Neural crest cell (in vitro differentiated cells): ENCODE results near the gene FBLN1. TPM values are rescaled to one million over a fixed set of nuclear protein-coding genes. Genes with fewer than 3 reads are reported as not detected.
"Not testable (repeated sequence)": the region's sequence is repeated elsewhere in the genome, so short reads cannot be mapped to it uniquely, and the experiment has no call there.

Experiments
- DNase-seq: peaks from one replicate; pipeline ENCODE4 v3.0.0; 2021; ENCODE audit warnings: low read depth, mixed read lengths, low spot score
- H3K27ac Mint-ChIP-seq: one replicate; pipeline ENCODE4 v1.8.0; 2021; ENCODE audit warnings: mild to moderate bottlenecking, mixed read lengths; ENCODE audit not compliant: unreplicated experiment
- H3K27me3 Mint-ChIP-seq: 2 replicates; pipeline ENCODE4 v1.8.0; 2021; ENCODE audit warnings: low read depth, mild to moderate bottlenecking, mixed read lengths
- H3K36me3 Mint-ChIP-seq: 2 replicates; pipeline ENCODE4 v1.8.0; 2021; ENCODE audit warnings: low read depth, mild to moderate bottlenecking, mixed read lengths
- H3K4me1 Mint-ChIP-seq: 2 replicates; pipeline ENCODE4 v1.8.0; 2021; ENCODE audit warnings: mixed read lengths
- H3K4me3 Mint-ChIP-seq: one replicate; pipeline ENCODE4 v1.8.0; 2021; ENCODE audit warnings: mild to moderate bottlenecking, mixed read lengths
- H3K9me3 Mint-ChIP-seq: 2 replicates; pipeline ENCODE4 v1.8.0; 2021; ENCODE audit warnings: mixed read lengths
- total RNA-seq: library from RNA; stranded (reverse); gene quantifications from 2 replicates; pipeline ENCODE4 v1.2.1, GENCODE V29; 2021
- TF ChIP-seq, protein P1 (sequence below): fragments of 200-600 bp; sonication (generic); conservative IDR thresholded peaks from 2 replicates; pipeline ENCODE4 v1.5.0; 2021; ENCODE audit warnings: antibody characterized with exemption, mild to moderate bottlenecking

FBLN1 gene
- total RNA-seq, 1 donor from 2014 or later, result 163 TPM

- TF ChIP-seq, protein P1, sequence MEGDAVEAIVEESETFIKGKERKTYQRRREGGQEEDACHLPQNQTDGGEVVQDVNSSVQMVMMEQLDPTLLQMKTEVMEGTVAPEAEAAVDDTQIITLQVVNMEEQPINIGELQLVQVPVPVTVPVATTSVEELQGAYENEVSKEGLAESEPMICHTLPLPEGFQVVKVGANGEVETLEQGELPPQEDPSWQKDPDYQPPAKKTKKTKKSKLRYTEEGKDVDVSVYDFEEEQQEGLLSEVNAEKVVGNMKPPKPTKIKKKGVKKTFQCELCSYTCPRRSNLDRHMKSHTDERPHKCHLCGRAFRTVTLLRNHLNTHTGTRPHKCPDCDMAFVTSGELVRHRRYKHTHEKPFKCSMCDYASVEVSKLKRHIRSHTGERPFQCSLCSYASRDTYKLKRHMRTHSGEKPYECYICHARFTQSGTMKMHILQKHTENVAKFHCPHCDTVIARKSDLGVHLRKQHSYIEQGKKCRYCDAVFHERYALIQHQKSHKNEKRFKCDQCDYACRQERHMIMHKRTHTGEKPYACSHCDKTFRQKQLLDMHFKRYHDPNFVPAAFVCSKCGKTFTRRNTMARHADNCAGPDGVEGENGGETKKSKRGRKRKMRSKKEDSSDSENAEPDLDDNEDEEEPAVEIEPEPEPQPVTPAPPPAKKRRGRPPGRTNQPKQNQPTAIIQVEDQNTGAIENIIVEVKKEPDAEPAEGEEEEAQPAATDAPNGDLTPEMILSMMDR, result no peak
- H3K4me1 Mint-ChIP-seq, result peaks cover 23% of the 10 kb centered on the region
Measured at GRCh38 chr22:45491841-45492240, 10.8 kb upstream of the FBLN1 start.

DNA sequence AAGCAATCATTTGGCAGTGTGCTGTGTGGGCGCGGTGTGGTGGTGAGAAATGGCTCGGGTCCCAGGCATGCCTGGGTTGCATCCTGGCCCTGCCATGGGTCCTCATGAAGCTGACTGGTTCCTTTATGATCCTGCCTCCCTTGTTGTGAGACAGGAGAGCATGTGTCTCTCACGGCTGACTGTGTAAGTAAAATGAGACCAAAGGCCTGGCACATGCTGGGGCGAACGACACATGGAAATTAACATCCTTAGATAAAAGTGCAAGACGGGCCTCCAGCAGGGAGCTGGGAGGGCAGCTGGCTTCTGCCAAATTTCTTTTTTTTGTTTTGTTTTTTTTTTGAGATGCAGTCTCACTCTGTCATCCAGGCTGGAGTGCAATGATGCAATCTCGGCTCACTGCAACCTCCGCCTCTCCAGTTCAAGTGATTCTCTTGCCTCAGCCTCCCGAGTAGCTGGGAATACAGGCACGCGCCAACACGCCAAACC lies 9.4 kb upstream of the FBLN1 start:
- H3K9me3 Mint-ChIP-seq, result peaks cover 6% of the 10 kb centered on the region
- H3K27me3 Mint-ChIP-seq, result peaks cover 16% of the 10 kb centered on the region
- peaks cover 10% of the 10 kb centered on the region for H3K36me3 Mint-ChIP-seq
- no peak for DNase-seq
- TF ChIP-seq, protein P1, result no peak
- no peak overlapping the region for H3K4me3 Mint-ChIP-seq
- H3K27ac Mint-ChIP-seq, result no peak overlapping the region
- peaks cover 34% of the 10 kb centered on the region for H3K4me1 Mint-ChIP-seq

More at GRCh38 chr22:45491841-45492240, 10.8 kb upstream of the FBLN1 start:
- Mint-ChIP-seq H3K27ac (no peak overlapping the region), H3K27me3 (peaks cover 10% of the 10 kb centered on the region), H3K4me3 (no peak overlapping the region), H3K9me3 (peaks cover 11% of the 10 kb centered on the region), H3K36me3 (peaks cover 16% of the 10 kb centered on the region)
- DNase-seq, result no peak

DNA sequence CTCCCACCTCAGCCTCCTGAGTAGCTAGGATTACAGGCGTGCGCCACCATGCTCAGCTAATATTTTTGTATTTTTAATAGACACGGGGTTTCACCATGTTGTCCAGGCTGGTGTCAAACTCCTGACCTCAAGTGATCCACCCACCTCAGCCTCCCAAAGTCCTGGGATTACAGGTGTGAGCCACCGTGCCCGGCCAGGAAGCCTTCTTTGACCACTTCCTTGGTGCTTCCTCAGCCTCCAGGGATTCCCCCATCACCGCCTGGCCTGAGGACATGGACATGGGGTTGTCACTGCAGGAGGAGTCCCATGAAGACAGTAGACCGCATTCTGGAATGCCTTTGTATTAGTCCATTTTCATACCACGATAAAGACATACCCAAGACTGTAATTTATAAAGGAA lies 8.4 kb upstream of the FBLN1 start:
- H3K27ac Mint-ChIP-seq, H3K4me3 Mint-ChIP-seq, DNase-seq, H3K9me3 Mint-ChIP-seq, H3K36me3 Mint-ChIP-seq: not testable (repeated sequence)
- H3K27me3 Mint-ChIP-seq, result peaks cover 22% of the 10 kb centered on the region
- peaks cover 40% of the 10 kb centered on the region for H3K4me1 Mint-ChIP-seq

DNA sequence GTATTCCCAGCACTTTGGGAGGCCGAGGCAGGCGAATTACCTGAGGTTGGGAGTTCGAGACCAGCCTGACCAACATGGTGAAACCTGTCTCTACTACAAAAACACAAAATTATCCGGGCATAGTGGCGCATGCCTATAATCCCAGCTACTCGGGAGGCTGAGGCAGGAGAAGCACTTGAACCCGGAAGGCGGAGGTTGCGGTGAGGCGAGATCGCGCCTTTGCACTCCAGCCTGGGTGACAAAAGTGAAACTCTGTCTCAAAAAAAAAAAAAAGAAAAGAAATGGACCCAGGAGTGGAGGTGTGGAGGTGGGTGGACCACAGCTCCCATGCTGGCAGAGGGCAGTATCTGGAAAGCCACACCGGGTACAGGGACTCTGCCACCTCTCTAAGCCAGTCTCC lies 7.1 kb upstream of the FBLN1 start:
- H3K4me3 Mint-ChIP-seq, DNase-seq, H3K27ac Mint-ChIP-seq, H3K36me3 Mint-ChIP-seq, H3K9me3 Mint-ChIP-seq: not testable (repeated sequence)
- peaks cover 50% of the 10 kb centered on the region for H3K4me1 Mint-ChIP-seq
- peaks cover 30% of the 10 kb centered on the region for H3K27me3 Mint-ChIP-seq

DNA sequence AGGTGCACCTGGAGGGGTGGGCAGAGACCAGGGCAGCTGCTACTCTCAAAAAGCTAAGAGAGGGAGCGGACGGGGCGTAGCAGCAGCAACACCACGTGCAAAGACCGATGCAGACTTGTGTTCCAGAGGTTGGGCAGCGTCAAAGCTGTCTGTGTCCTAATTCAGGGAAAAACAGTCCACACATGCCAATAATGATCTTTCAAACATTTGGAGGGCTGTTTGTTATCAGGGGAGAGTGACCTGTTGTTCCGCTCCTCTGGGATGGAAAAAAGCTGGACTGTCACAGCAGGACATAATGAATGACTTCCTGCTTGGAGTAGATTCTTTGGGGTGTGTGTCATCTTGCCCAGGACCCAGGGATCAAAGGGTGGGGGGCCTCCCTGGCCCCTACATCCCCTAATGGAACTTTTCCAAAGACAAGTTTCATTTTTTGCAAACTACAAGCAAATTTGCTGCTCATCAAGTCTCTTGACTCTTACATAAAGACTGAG lies 6.2 kb upstream of the FBLN1 start:
- Mint-ChIP-seq H3K4me1 (peaks cover 55% of the 10 kb centered on the region), H3K27ac (no peak overlapping the region), H3K27me3 (peaks cover 35% of the 10 kb centered on the region), H3K4me3 (no peak overlapping the region), H3K9me3 (no peaks in the 10 kb centered on the region), H3K36me3 (peaks cover 3% of the 10 kb centered on the region)
- TF ChIP-seq, protein P1, result no peak
- DNase-seq, result no peak

GRCh38 chr22:45497351-45498145 lies 5.1 kb upstream of the FBLN1 start:
- Mint-ChIP-seq H3K4me3 (peak overlapping the region; percentile 45), H3K27me3 (peaks cover 40% of the 10 kb centered on the region), H3K27ac (no peak overlapping the region), H3K4me1 (peaks cover 56% of the 10 kb centered on the region), H3K9me3 (no peaks in the 10 kb centered on the region), H3K36me3 (peaks cover 3% of the 10 kb centered on the region)
- DNase-seq, result no peak
- TF ChIP-seq, protein P1, result no peak
